Spleen (tissue), 7 donors: ENCODE results near the gene EXD3.

Experiments
- POLR2A ChIP-seq, 3 donors: fragments of 450-650 bp; IDR thresholded peaks; one replicate each; pipeline ENCODE4 v1.5.1; 2017; ENCODE audit warnings: antibody characterized with exemption in 3 of 3, mild to moderate bottlenecking in 1 of 3
- TF ChIP-seq, protein P1 (sequence below), 11 experiments: fragments of 200-600 bp in 7 of 11; fragments of 450-650 bp in 4 of 11; sonication (generic) in 4 of 11; IDR thresholded peaks in 8 of 11; conservative IDR thresholded peaks in 3 of 11; 1 replicate in 7 of 11; 2 replicates in 4 of 11; pipeline versions ENCODE4 v1.4.0 to v1.8.0; 2016 to 2021; ENCODE audit warnings: antibody characterized with exemption in 11 of 11, inconsistent platforms in 4 of 11, mild to moderate bottlenecking in 1 of 11
- donor health status: DM: no; HTN: no; CAD: no; lungs with moderate emphysema.
- donor health status: DM: no; HTN: no; CAD: no.
- donor health status: DM: no; HTN: no; CAD: no.

DNA sequence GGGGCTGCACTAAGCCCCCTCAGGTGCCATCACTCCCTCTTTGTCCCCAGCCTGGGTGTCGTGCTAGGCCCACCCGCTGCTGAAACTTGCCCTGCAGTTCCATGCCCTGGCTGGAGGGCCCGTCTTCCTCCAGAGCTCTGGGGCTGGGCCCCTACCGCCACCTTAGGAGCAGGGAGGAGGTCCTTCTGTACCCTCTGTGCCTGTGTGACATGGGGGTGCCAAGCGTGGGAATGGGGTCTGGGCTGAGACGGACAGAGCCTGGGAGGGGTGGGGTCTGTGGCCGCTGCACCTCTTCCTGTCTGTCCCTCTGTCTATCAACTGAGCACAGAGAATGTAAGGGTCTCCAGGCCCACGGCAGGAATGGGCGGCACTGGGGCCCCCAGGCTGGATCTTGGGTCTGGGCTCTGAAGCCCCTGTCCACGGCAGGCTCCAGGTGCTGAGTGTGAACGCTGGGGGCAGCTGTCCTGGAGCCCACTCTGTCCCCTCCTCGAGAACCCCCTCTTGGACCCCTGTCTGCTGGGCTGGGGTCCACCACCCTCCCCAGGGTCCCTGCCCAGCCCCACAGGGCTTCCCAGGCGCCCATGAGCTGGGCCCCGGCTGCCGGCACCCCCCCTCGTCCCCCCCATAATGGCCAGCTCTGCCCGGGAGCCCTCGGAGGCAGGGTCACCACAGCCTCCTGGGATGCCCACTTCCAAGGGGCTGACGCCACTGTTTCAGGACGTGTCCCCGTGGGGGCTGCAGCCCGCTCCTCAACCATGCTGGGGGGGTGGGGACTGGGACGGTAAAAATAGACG lies 105.0 kb downstream of the EXD3 start:
- TF ChIP-seq POLR2A (IDR thresholded peaks at IDR 0.05), result no peak
- TF ChIP-seq, protein P1, sequence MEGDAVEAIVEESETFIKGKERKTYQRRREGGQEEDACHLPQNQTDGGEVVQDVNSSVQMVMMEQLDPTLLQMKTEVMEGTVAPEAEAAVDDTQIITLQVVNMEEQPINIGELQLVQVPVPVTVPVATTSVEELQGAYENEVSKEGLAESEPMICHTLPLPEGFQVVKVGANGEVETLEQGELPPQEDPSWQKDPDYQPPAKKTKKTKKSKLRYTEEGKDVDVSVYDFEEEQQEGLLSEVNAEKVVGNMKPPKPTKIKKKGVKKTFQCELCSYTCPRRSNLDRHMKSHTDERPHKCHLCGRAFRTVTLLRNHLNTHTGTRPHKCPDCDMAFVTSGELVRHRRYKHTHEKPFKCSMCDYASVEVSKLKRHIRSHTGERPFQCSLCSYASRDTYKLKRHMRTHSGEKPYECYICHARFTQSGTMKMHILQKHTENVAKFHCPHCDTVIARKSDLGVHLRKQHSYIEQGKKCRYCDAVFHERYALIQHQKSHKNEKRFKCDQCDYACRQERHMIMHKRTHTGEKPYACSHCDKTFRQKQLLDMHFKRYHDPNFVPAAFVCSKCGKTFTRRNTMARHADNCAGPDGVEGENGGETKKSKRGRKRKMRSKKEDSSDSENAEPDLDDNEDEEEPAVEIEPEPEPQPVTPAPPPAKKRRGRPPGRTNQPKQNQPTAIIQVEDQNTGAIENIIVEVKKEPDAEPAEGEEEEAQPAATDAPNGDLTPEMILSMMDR (IDR thresholded peaks at IDR 0.05 in 8 of 11, conservative IDR thresholded peaks at IDR 0.05 in 3 of 11), result no peak
